Measurements from ENCODE around the gene SPATA6. TPM values are rescaled to one million over a fixed set of nuclear protein-coding genes. Genes with fewer than 3 reads are reported as not detected.
"Not testable (repeated sequence)": the region's sequence is repeated elsewhere in the genome, so short reads cannot be mapped to it uniquely, and the experiment has no call there.

SPATA6 gene
- total RNA-seq, 1 donor from 2014 or later, result 25.5 TPM

GRCh38 chr1:48462716-48463302 lies 9.2 kb downstream of the SPATA6 start:
- DNase-seq (ENCODE audit: low spot score), result no peak

GRCh38 chr1:48450505-48450904 lies 21.5 kb downstream of the SPATA6 start:
- no peak for DNase-seq (ENCODE audit: low spot score)

- no peak for DNase-seq (ENCODE audit: low spot score)
Observed at GRCh38 chr1:48448932-48449331, 23.1 kb downstream of the SPATA6 start.

- DNase-seq (ENCODE audit: low spot score), result not testable (repeated sequence)
Observed at GRCh38 chr1:48444186-48444585, 27.8 kb downstream of the SPATA6 start.

- DNase-seq (ENCODE audit: low spot score), result peak; percentile 1
Observed at GRCh38 chr1:48442864-48443619, 29.0 kb downstream of the SPATA6 start.

GRCh38 chr1:48440786-48441185 lies 31.2 kb downstream of the SPATA6 start:
- not testable (repeated sequence) for DNase-seq (ENCODE audit: low spot score)

- DNase-seq (ENCODE audit: low spot score), result no peak
Observed at GRCh38 chr1:48439380-48439779, 32.6 kb downstream of the SPATA6 start.

- DNase-seq (ENCODE audit: low spot score), result not testable (repeated sequence)
Observed at GRCh38 chr1:48437379-48437778, 34.6 kb downstream of the SPATA6 start.

- DNase-seq (ENCODE audit: low spot score), result not testable (repeated sequence)
Observed at GRCh38 chr1:48435312-48436002, 36.5 kb downstream of the SPATA6 start.

- DNase-seq (ENCODE audit: low spot score), result no peak
Observed at GRCh38 chr1:48430832-48431231, 41.2 kb downstream of the SPATA6 start.

- DNase-seq (ENCODE audit: low spot score), result peak; percentile 28
Observed at GRCh38 chr1:48422009-48422408, 50.0 kb downstream of the SPATA6 start.

GRCh38 chr1:48418742-48419141 lies 53.3 kb downstream of the SPATA6 start:
- no peak for DNase-seq (ENCODE audit: low spot score)

- no peak for DNase-seq (ENCODE audit: low spot score)
Observed at GRCh38 chr1:48415050-48415449, 57.0 kb downstream of the SPATA6 start.

GRCh38 chr1:48414264-48414663 lies 57.7 kb downstream of the SPATA6 start:
- no peak for DNase-seq (ENCODE audit: low spot score)

GRCh38 chr1:48405940-48406339 lies 66.1 kb downstream of the SPATA6 start:
- DNase-seq (ENCODE audit: low spot score), result no peak

- no peak for DNase-seq (ENCODE audit: low spot score)
Observed at GRCh38 chr1:48405400-48405799, 66.6 kb downstream of the SPATA6 start.

- DNase-seq (ENCODE audit: low spot score), result no peak
Observed at GRCh38 chr1:48402599-48402998, 69.4 kb downstream of the SPATA6 start.

GRCh38 chr1:48396208-48396607 lies 75.8 kb downstream of the SPATA6 start:
- DNase-seq (ENCODE audit: low spot score), result no peak

GRCh38 chr1:48391926-48392325 lies 80.1 kb downstream of the SPATA6 start:
- no peak for DNase-seq (ENCODE audit: low spot score)

GRCh38 chr1:48387409-48387808 lies 84.6 kb downstream of the SPATA6 start:
- no peak for DNase-seq (ENCODE audit: low spot score)

- no peak for DNase-seq (ENCODE audit: low spot score)
Observed at GRCh38 chr1:48374785-48375184, 97.2 kb downstream of the SPATA6 start.

- DNase-seq (ENCODE audit: low spot score), result no peak
Observed at GRCh38 chr1:48371598-48371997, 100.4 kb downstream of the SPATA6 start.

GRCh38 chr1:48362901-48363300 lies 109.1 kb downstream of the SPATA6 start:
- DNase-seq (ENCODE audit: low spot score), result no peak
